Effector CD8-positive, alpha-beta T cell (primary cell): ENCODE measurements around the gene USP50.
"Not testable (repeated sequence)": the region's sequence is repeated elsewhere in the genome, so short reads cannot be mapped to it uniquely, and the experiment has no call there.

Experiments used
- DNase-seq: peaks from one replicate; lab custom pipeline; 2025; lab: John Stamatoyannopoulos, UW

Gene USP50

GRCh38 chr15:50503144-50503543 lies 43.3 kb downstream of the USP50 start:
- no peak for DNase-seq

DNA sequence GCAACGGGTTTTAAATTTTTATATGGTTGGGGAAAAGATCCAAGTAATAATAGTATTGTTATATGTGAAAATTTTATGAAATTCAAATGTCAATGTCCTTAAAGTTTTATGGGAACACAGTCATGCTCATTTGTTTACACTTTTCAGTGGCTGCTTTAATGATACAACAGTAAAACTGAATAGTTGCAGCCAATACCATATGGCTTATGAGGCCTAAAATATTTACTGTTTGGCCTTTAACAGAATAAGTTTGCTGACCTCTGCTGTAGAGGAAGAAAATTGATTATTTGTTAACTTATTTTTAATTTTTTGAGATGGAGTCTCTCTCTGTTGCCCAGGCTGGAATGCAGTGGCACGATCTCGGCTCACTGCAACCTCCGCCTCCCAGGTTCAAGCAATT lies 44.7 kb downstream of the USP50 start:
- DNase-seq = no peak

DNA sequence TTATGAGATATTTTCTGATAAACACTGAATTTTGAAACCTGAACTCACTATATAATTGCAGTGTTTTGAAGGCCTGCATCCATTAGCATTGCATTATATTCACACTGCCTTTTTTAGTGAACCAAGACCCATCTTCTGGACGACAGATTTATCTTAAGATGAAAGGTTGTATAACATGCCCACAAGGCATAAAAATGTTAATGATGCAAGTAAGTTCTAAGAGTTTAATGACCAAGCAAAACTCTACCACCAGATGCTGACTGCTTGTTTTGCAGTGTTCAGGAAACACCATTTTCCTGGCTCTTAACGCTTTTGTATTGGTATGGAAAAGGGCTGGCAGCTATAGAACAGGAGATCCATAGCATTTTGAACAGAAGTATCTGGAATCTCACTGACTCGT lies 46.1 kb downstream of the USP50 start:
- DNase-seq = no peak

- DNase-seq = no peak
Measured at GRCh38 chr15:50496692-50497091, 49.8 kb downstream of the USP50 start.

DNA sequence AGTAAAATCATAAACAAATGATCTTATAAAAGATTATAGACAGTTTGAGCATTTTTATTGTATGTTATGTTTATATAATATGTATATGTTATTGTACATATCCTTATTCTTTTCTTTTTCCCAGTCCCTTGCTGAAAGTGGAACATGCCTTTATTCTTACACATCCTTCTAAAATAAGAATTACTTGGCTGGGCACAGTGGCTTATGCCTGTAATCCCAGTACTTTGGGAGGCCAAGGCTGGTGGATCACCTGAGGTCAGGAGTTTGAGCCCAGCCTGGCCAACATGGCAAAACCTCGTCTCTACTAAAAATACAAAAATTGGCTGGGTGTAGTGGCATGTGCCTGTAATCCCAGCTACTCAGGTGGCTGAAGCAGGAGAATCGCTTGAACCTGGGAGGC lies 51.9 kb downstream of the USP50 start:
- not testable (repeated sequence) for DNase-seq

DNA sequence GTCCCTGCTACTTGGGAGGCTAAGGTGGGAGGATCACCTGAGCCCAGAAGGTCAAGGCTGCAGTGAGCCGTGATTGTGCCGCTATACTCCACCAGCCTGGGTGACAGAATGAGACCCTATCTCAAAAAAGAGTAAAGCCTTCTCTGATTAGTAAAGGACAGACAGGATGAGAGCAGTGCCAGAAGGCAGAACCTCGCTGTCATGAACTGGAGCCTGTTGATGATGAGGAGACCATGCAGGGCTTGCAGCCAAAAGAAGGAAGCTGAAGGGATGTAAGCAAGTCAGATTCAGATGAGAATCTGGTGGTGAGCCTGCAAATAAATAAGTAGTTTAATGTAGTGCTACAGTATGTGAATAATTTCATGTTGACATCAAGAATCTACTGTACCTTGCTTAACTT lies 52.8 kb downstream of the USP50 start:
- DNase-seq = no peak

DNA sequence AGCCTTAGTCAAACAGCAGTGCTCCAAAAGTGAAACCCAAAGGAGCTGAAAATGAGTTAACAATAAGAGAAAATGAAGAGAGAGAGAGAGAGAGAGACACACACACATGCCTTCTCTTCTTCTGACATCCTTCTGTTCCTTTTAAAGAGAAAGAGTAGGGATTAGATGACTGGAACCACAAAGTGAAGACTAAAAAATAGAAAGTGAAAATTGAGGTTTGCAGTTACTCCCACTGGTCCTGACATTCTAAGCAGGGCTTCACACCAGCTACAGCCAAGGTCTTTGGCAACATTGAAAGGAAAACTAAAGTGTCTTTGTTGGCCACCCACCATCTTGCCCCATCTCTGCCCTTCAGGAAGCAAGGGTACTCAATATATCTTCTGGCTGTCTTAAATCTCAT lies 59.2 kb downstream of the USP50 start:
- no peak for DNase-seq

GRCh38 chr15:50485389-50485788 lies 61.1 kb downstream of the USP50 start:
- no peak for DNase-seq

- no peak for DNase-seq
Measured at GRCh38 chr15:50484781-50485180, 61.7 kb downstream of the USP50 start.

GRCh38 chr15:50476143-50476542 lies 70.3 kb downstream of the USP50 start:
- DNase-seq = no peak

DNA sequence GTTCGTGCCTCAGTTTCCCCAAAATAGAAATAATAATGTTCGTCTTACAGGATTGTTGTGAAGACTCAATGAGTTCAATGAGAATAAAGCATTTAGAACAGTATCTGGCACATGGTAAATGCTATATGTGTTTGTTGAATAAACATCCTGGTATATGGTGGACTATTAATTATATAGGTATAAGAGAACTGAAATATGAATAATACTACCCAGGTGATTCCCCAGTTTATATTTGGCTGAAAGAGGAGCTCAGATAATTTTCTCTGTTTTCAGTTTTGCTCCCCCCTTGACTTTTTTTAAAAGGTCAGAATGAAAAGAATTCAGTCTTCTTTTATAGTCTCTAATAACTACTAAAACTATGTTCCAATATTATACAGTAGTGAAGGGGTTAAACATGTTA lies 75.4 kb downstream of the USP50 start:
- no peak for DNase-seq

GRCh38 chr15:50463423-50464358 lies 82.8 kb downstream of the USP50 start:
- no peak for DNase-seq

DNA sequence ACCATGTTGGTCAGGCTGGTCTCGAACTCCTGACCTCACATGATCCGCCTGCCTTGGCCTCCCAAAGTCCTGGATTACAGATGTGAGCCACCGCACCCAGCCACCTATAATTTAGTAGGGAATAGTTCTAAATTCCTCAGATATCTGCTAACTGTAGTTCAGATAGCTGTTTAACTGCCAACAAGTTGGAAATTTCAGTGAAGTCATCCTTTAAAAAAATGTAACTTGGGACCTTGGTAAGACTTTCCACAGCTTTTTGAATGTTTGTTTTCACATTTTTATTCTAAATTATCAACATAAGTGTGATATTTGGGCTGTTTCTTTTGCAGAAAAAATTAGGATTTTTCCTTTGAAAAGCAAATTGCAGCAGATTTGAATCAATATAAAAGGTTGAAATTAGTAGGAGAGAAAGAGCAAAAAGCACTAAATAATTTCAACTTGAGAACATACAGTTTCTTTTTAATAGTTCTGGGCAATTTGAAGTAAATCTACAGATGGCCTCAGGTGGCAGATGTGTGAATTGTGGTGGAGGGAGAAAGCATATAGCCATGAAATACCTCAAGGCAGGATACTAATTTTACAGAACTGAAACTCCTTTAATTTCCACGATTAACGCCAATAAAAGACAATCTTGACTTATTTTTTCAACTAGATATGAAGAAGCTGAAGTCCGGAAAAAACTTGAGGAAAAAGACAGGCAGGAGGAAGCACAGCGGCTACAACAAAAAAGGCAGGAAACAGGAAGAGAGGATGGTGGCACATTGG lies 87.9 kb downstream of the USP50 start:
- DNase-seq = no peak

GRCh38 chr15:50452927-50453326 lies 93.5 kb downstream of the USP50 start:
- DNase-seq = no peak
